Neural progenitor cell (in vitro differentiated cells): ENCODE measurements around the gene TCF4.

ENCODE experiments used
- CTCF ChIP-seq: fragments of 200-600 bp; sonication (generic); IDR thresholded peaks from 2 replicates; pipeline ENCODE4 v1.5.1; 2017; ENCODE audit warnings: antibody characterized with exemption, mild to moderate bottlenecking
- EZH2 ChIP-seq: fragments of 200-600 bp; sonication (generic); IDR thresholded peaks from 2 replicates; pipeline ENCODE4 v1.6.1; 2017; ENCODE audit warnings: antibody characterized with exemption, mild to moderate bottlenecking, moderate library complexity

DNA sequence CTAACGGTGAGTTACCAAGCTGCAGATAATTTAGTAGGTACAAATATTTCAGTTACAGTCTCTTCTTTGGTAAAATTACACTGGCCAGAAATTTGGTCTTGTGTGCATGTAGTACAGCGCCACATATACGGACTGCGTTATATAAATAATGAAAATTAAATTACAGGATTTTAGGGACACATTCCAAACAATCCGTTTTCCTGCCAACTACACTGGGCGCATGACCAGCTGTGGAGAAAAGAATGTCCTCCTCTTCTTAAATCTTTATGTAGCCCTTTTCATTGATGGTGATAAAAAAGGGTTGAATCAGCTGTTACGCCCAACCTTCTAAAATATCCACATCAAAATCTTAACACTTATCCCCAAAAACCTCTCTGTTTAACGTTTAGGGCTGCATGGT, 37.5 kb downstream of the TCF4 start:
- no peak for TF ChIP-seq CTCF
- TF ChIP-seq EZH2, result no peak
